ENCODE results near the gene KCNAB1. TPM values are rescaled to one million over a fixed set of nuclear protein-coding genes. Genes with fewer than 3 reads are reported as not detected.

Gene KCNAB1
- total RNA-seq, 1 experiment from 2014 or later: not detected

DNA sequence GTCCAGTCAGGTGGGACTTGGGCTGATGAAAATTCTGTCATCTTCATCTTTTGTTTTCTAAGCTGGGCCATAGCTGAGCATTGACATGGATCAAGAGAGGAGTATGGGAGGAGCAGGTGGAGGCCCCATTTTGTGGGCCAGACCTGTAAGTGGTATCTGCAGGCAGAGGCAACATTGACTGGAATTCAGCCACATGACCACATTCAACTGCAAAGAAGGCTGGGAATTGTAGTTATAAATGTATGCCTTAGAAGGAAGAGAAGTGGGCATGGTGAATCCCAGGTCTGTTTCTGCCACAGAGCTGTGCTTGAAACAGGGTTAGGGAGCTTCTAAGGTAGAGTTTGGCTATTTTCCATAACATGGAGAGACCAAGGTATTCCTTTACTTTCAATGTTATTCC, 11.4 kb downstream of the KCNAB1 start:
- Histone ChIP-seq H3K27me3 (ENCODE audit: insufficient read depth, low read length) (no peaks in the 10 kb centered on the region), H3K36me3 (ENCODE audit: control insufficient read depth in 1 of 2, insufficient read depth in 2 of 2, low read length in 2 of 2) (no peaks in the 10 kb centered on the region), H3K4me3 (replicated peaks in 1 of 2; ENCODE audit: low read depth in 1 of 2, low read length in 2 of 2) (no peak overlapping the region), H3K4me2 (ENCODE audit: low read length) (no peak overlapping the region), H4K20me1 (ENCODE audit: insufficient read depth) (no peaks in the 10 kb centered on the region), H3K9me2 (ENCODE audit: insufficient read depth) (no peaks in the 10 kb centered on the region), H2AFZ (ENCODE audit: low read depth, low read length, poor library complexity, severe bottlenecking) (no peak overlapping the region), H3K9ac (ENCODE audit: low read length) (no peak overlapping the region), H3K79me2 (ENCODE audit: insufficient read depth, low read length) (no peaks in the 10 kb centered on the region), H3K4me1 (ENCODE audit: control insufficient read depth in 1 of 2, insufficient read depth in 2 of 2, low read length in 2 of 2) (no peaks in the 10 kb centered on the region), H3K27ac (ENCODE audit: low read depth, low read length) (no peak overlapping the region), H3K9me3 (ENCODE audit: control insufficient read depth in 1 of 2, insufficient read depth in 1 of 2, low read depth in 1 of 2, low read length in 2 of 2) (no peaks in the 10 kb centered on the region)
- no peak for DNase-seq (ENCODE audit: low read depth, low spot score)
- ATAC-seq: no peak
- intact Hi-C loops (cut with micrococcal nuclease): no loop called here
- POLR2A ChIA-PET: no interaction called here
- TF ChIP-seq ZFX (IDR thresholded peaks at IDR 0.05) (no peak), ZNF274 (IDR thresholded peaks at IDR 0.05; ENCODE audit: low read depth, low read length) (no peak), RAD21 (IDR thresholded peaks at IDR 0.05; ENCODE audit: low read depth) (no peak), ATF3 (IDR thresholded peaks at IDR 0.05) (no peak), SIN3A (IDR thresholded peaks at IDR 0.05; ENCODE audit: low read depth) (no peak)
- TF ChIP-seq, protein P1, sequence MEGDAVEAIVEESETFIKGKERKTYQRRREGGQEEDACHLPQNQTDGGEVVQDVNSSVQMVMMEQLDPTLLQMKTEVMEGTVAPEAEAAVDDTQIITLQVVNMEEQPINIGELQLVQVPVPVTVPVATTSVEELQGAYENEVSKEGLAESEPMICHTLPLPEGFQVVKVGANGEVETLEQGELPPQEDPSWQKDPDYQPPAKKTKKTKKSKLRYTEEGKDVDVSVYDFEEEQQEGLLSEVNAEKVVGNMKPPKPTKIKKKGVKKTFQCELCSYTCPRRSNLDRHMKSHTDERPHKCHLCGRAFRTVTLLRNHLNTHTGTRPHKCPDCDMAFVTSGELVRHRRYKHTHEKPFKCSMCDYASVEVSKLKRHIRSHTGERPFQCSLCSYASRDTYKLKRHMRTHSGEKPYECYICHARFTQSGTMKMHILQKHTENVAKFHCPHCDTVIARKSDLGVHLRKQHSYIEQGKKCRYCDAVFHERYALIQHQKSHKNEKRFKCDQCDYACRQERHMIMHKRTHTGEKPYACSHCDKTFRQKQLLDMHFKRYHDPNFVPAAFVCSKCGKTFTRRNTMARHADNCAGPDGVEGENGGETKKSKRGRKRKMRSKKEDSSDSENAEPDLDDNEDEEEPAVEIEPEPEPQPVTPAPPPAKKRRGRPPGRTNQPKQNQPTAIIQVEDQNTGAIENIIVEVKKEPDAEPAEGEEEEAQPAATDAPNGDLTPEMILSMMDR (IDR thresholded peaks at IDR 0.05 in 2 of 3, conservative IDR thresholded peaks at IDR 0.05 in 1 of 3; ENCODE audit: borderline replicate concordance in 1 of 3, insufficient read depth in 1 of 3, low read depth in 2 of 3, low read length in 2 of 3): no peak
- BruUV-seq (replicated peaks): no TSS peak
- CTCF ChIA-PET: no interaction called here
- RAD21 ChIA-PET (ENCODE audit: low non-redundant PET in 1 of 2, low total read pairs in 2 of 2, uncharacterized antibody in 2 of 2, unreplicated experiment in 2 of 2): no interaction called here

DNA sequence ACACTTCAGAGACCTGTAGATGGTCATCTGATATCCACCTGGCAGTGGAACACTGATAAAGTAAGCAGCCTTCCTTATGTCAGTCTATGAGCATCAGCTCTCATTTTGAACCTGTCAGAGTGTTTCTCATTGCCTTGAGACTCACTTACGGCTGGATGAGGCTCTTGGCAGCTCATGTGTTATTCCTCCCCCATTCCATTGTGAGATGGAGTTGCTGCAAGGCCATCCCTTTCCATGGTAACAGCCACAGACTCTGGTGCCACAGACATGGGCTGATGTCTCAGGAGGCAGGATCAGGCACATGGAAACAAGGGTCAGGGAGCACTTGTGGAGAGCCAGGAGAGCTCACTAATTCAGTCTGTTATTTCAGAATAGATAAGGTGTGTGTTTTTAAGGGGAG, 11.9 kb downstream of the KCNAB1 start:
- no TSS peak for BruUV-seq (replicated peaks)
- no peak overlapping the region for H3K4me3 ChIP-seq (replicated peaks in 1 of 2; ENCODE audit: low read depth in 1 of 2, low read length in 2 of 2)
- ChIA-PET RAD21 (ENCODE audit: low non-redundant PET in 1 of 2, low total read pairs in 2 of 2, uncharacterized antibody in 2 of 2, unreplicated experiment in 2 of 2) (no interaction called here), CTCF (no interaction called here), POLR2A (no interaction called here)
- no peaks in the 10 kb centered on the region for H3K9me3 ChIP-seq (ENCODE audit: control insufficient read depth in 1 of 2, insufficient read depth in 1 of 2, low read depth in 1 of 2, low read length in 2 of 2)
- no peak overlapping the region for H3K4me2 ChIP-seq (ENCODE audit: low read length)
- H3K79me2 ChIP-seq (ENCODE audit: insufficient read depth, low read length): no peaks in the 10 kb centered on the region
- intact Hi-C loops (cut with micrococcal nuclease): no loop called here
- no peaks in the 10 kb centered on the region for H3K36me3 ChIP-seq (ENCODE audit: control insufficient read depth in 1 of 2, insufficient read depth in 2 of 2, low read length in 2 of 2)
- no peaks in the 10 kb centered on the region for H3K9me2 ChIP-seq (ENCODE audit: insufficient read depth)
- no peaks in the 10 kb centered on the region for H3K4me1 ChIP-seq (ENCODE audit: control insufficient read depth in 1 of 2, insufficient read depth in 2 of 2, low read length in 2 of 2)
- ATAC-seq (no peak), DNase-seq (ENCODE audit: low read depth, low spot score) (no peak)
- no peak overlapping the region for H2AFZ ChIP-seq (ENCODE audit: low read depth, low read length, poor library complexity, severe bottlenecking)
- H3K27me3 ChIP-seq (ENCODE audit: insufficient read depth, low read length): no peaks in the 10 kb centered on the region
- no peak for TF ChIP-seq FOSL1 (IDR thresholded peaks at IDR 0.05; ENCODE audit: low read depth)
- H3K9ac ChIP-seq (ENCODE audit: low read length): no peak overlapping the region
- no peak overlapping the region for H3K27ac ChIP-seq (ENCODE audit: low read depth, low read length)
- H4K20me1 ChIP-seq (ENCODE audit: insufficient read depth): no peaks in the 10 kb centered on the region

Data from HCT116 (cell line).